ENCODE measurements around the gene UBE4B. TPM values are rescaled to one million over a fixed set of nuclear protein-coding genes. Genes with fewer than 3 reads are reported as not detected.

The UBE4B gene
- total RNA-seq, 1 experiment from 2014 or later, result 40.3 TPM

- H3K4me1 ChIP-seq, result no peaks in the 10 kb centered on the region
- H3K36me3 Mint-ChIP-seq (ENCODE audit: insufficient read depth, unreplicated experiment), result peaks cover 11% of the 10 kb centered on the region
- CTCF ChIA-PET, result no interaction called here
- DNase-seq, result no peak
- intact Hi-C loops (cut with micrococcal nuclease; ENCODE audit: unreplicated experiment), result no loop called here
- H3K4me3 ChIP-seq (ENCODE audit: low read depth, low read length), result no peak overlapping the region
- no TSS peak for BruUV-seq (replicated peaks)
- H3K36me3 ChIP-seq (ENCODE audit: control insufficient read depth, insufficient read depth, low read length), result no peaks in the 10 kb centered on the region
- H3K27me3 ChIP-seq (replicated peaks; ENCODE audit: control insufficient read depth, insufficient read depth, low read length), result no peaks in the 10 kb centered on the region
- POLR2A ChIA-PET, result no interaction called here
- no peak for TF ChIP-seq CTCF (IDR thresholded peaks at IDR 0.05; ENCODE audit: insufficient read depth in 1 of 2, low read depth in 1 of 2, low read length in 1 of 2, severe bottlenecking in 1 of 2, unreplicated experiment in 1 of 2)
- no peaks in the 10 kb centered on the region for H3K27me3 Mint-ChIP-seq (ENCODE audit: insufficient read depth, unreplicated experiment)
- no peak overlapping the region for H3K4me3 Mint-ChIP-seq (ENCODE audit: unreplicated experiment)
- no peaks in the 10 kb centered on the region for H3K4me1 Mint-ChIP-seq (ENCODE audit: low read depth, unreplicated experiment)
- no peak overlapping the region for H3K27ac Mint-ChIP-seq (ENCODE audit: unreplicated experiment)
- H3K9me3 ChIP-seq, result no peaks in the 10 kb centered on the region
- H3K9me3 Mint-ChIP-seq (ENCODE audit: unreplicated experiment), result no peaks in the 10 kb centered on the region
Measured at GRCh38 chr1:10074059-10074851, 41.5 kb downstream of the UBE4B start.

- ChIA-PET CTCF (no interaction called here), POLR2A (no interaction called here)
- H3K27me3 Mint-ChIP-seq (ENCODE audit: insufficient read depth, unreplicated experiment), result no peaks in the 10 kb centered on the region
- no peaks in the 10 kb centered on the region for H3K4me1 Mint-ChIP-seq (ENCODE audit: low read depth, unreplicated experiment)
- TF ChIP-seq CTCF (IDR thresholded peaks at IDR 0.05; ENCODE audit: insufficient read depth in 1 of 2, low read depth in 1 of 2, low read length in 1 of 2, severe bottlenecking in 1 of 2, unreplicated experiment in 1 of 2), result no peak
- H3K4me3 Mint-ChIP-seq (ENCODE audit: unreplicated experiment), result no peak overlapping the region
- H3K9me3 ChIP-seq, result no peaks in the 10 kb centered on the region
- peaks cover 11% of the 10 kb centered on the region for H3K36me3 Mint-ChIP-seq (ENCODE audit: insufficient read depth, unreplicated experiment)
- H3K9me3 Mint-ChIP-seq (ENCODE audit: unreplicated experiment), result no peaks in the 10 kb centered on the region
- BruUV-seq (replicated peaks), result no TSS peak
- intact Hi-C loops (cut with micrococcal nuclease; ENCODE audit: unreplicated experiment), result no loop called here
- no peak for DNase-seq
- H3K27ac Mint-ChIP-seq (ENCODE audit: unreplicated experiment), result no peak overlapping the region
- H3K36me3 ChIP-seq (ENCODE audit: control insufficient read depth, insufficient read depth, low read length), result no peaks in the 10 kb centered on the region
- no peak overlapping the region for H3K4me3 ChIP-seq (ENCODE audit: low read depth, low read length)
- H3K4me1 ChIP-seq, result no peaks in the 10 kb centered on the region
- no peaks in the 10 kb centered on the region for H3K27me3 ChIP-seq (replicated peaks; ENCODE audit: control insufficient read depth, insufficient read depth, low read length)
Measured at GRCh38 chr1:10074852-10075730, 42.3 kb downstream of the UBE4B start.

DNA sequence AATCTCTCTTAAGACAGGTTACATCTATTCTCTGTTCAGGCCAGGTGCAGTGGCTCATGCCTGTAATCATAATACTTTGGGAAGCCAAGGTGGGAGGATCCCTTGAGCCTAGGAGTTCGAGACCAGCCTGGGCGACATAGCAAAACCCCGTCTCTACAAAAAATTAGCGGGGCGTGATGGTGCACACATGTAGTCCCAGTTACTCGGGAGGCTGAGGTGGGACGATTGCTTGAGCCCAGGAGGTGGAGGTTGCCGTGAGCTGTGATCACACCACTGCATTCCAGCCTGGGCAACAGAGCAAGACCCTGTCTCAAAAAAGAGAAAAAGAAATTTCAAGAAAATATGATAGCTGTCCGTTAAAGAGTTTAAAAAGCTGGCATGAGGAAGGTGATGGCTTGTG lies 43.0 kb downstream of the UBE4B start:
- CTCF ChIA-PET, result interaction anchor here (0.6 kb wide), 1 partner anchor 18 kb away, joined by 4 read pairs; no protein-coding TSS in a partner anchor
- Histone ChIP-seq H3K4me3 (ENCODE audit: low read depth, low read length) (no peak overlapping the region), H3K4me1 (no peaks in the 10 kb centered on the region), H3K27me3 (replicated peaks; ENCODE audit: control insufficient read depth, insufficient read depth, low read length) (no peaks in the 10 kb centered on the region), H3K9me3 (no peaks in the 10 kb centered on the region), H3K36me3 (ENCODE audit: control insufficient read depth, insufficient read depth, low read length) (no peaks in the 10 kb centered on the region)
- no peak overlapping the region for H3K4me3 Mint-ChIP-seq (ENCODE audit: unreplicated experiment)
- no peak for TF ChIP-seq CTCF (IDR thresholded peaks at IDR 0.05; ENCODE audit: insufficient read depth in 1 of 2, low read depth in 1 of 2, low read length in 1 of 2, severe bottlenecking in 1 of 2, unreplicated experiment in 1 of 2)
- POLR2A ChIA-PET, result no interaction called here
- H3K9me3 Mint-ChIP-seq (ENCODE audit: unreplicated experiment), result no peaks in the 10 kb centered on the region
- intact Hi-C loops (cut with micrococcal nuclease; ENCODE audit: unreplicated experiment), result no loop called here
- peaks cover 11% of the 10 kb centered on the region for H3K36me3 Mint-ChIP-seq (ENCODE audit: insufficient read depth, unreplicated experiment)
- no TSS peak for BruUV-seq (replicated peaks)
- H3K27me3 Mint-ChIP-seq (ENCODE audit: insufficient read depth, unreplicated experiment), result no peaks in the 10 kb centered on the region
- H3K4me1 Mint-ChIP-seq (ENCODE audit: low read depth, unreplicated experiment), result no peaks in the 10 kb centered on the region
- no peak overlapping the region for H3K27ac Mint-ChIP-seq (ENCODE audit: unreplicated experiment)
- no peak for DNase-seq

All from Caco-2 (cell line).